ENCODE results near the gene HEG1.

DNA sequence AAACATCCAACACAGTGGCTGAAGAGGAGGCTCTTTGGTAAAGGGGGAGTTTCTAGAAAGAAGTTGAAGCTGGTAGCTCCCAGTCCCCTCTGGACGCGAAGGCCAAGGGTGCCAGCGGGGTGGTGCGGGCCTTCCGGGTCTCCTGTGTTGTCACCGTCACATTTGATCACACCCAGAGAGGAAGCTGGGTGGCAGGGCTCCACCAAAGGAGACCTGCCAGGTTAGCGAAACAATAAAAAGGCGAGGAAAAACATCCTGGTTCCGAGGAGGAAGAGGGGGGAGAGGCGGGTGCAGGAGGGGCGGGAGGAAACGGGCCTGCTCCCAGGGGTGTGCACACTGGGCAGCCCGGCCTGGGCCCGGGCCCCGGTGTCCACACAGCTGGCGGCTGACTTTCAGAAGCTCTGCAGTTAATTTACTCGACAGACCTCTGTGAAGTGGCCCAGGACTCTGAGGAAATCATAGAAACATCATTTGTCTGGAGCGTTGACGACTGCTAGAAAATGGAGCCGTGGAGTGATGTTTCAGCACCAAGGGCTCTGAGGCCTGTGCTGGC lies 12.1 kb downstream of the HEG1 start:
- TF ChIP-seq CTCF (IDR thresholded peaks at IDR 0.05) = no peak
- TF ChIP-seq POLR2A (IDR thresholded peaks at IDR 0.05) = no peak

Measured in Peyer's patch (tissue), 4 donors.